Activated CD8-positive, alpha-beta memory T cell treated with anti-CD3 and anti-CD28 coated beads for 48 hours (primary cell): ENCODE results near the gene CYSTM1.
A peak's percentile ranks its signal among the peaks of the same experiment; 100 is the strongest.
"Not testable (repeated sequence)": the region's sequence is repeated elsewhere in the genome, so short reads cannot be mapped to it uniquely, and the experiment has no call there.

Source experiments
- DNase-seq, 3 experiments: peaks; one replicate each; pipeline ENCODE4 v3.0.0-alpha.2; 2020; ENCODE audit warnings: low read depth in 2 of 3, low spot score in 2 of 3

The CYSTM1 gene

DNA sequence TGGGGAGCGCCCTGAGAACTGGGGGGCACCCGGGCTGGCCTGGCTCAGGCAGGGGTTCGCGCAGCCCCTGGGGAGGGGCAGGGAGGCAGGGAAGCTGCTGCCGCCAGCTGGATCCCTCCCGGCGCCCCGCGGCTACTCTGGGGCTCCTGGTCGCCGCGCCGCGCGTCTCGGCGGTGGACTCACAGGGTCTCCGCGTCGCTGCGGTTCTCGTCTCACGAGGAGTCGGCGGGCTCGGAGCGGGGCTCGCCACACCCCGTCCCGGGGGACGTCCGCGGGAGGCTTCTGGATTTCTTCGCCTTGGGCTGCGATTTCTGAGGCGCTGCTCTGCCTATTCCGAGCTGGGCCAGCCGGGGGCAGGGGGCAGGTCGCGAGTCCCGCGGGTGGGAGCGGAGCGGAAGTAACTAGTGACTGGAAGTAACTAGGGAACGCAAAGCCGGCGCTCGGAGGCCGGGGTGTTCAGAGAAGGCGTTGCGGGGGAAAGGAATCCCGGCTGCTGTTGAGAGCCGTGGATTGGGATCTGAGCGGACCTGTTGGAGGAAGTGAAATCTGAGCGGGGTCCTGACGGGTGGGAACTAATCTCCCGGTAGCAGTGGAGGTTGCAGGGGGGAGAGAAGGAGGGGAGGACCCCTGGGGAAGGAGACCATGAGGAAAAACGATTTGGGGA is 511 bp downstream of the CYSTM1 start:
- DNase-seq = peak; percentile 23 to 45 (median 38)

DNA sequence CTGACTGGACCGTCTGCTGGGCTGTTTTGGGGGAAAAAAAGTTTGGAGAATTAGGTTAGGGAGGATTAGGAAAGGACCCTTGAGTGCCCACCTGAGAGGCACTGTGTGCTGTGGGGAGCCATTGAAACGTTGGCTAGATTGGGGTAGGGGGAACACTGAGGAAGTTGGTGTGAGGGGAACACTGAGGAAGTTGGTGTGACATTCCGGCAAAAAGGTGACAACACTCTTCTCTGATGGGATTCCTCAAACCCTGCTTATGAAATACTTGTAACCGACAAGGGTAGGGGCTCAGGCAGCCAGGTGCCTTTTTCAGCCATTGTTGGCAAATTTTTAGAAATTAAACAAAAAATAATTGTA is 1.0 kb downstream of the CYSTM1 start:
- no peak for DNase-seq

DNA sequence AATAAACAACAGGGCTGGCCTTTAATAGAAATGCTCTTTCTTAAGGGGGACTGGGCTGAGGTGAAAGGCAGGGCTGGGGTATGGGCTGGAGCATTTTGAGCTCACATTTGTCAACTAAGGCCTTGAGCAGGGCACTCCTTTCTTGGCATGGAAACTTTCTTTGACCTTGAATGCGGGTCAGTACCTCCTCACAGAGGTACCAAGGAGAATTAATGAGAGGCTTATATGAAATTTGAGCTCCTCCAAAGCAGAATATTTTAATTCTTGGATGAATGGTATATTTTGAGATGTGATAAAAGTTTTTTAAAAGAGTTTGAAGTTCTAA is 3.1 kb downstream of the CYSTM1 start:
- no peak for DNase-seq

GRCh38 chr5:140178482-140179116 is 3.6 kb downstream of the CYSTM1 start:
- no peak for DNase-seq

DNA sequence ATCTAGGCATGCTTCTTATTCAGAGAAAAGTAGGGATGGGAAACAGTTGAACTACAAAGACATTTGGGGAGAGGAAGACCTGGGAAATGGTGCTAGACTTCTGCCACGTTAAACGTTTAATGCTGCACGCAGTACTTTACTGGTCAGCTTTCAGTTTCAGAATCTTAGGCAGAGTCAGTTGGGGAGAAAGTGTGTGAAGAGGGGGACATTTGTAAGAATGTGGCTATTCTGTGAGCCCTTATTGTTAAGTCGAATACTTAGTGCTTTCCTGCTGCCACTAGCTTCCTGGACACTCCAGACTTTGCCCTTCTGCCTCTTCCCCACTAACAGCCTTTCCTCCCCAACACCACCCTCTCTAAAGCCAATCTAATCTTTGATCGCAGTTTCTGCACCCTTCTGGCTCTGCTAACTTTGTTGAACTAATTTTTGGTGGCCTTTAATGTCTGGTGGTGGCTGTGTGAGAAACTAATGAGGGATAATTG is 6.1 kb downstream of the CYSTM1 start:
- DNase-seq = no peak

DNA sequence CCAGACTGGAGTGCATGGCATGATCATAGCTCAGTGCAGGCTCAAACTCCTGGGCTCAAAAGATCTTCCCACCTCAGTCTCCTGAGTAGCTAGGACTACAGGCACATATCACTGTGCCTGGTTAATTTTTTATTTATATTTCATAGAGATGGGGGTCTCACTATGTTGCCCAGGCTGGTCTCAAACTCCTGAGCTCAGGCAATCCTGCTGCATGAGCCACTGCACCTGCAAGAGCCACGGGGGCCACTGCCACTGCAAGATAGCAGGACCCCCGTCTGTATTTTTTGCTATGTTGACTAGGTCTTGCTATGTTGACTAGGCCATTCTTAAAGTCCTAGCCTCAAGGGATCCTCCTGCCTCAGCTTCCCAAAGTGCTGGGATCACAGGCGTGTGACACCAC is 6.5 kb downstream of the CYSTM1 start:
- no peak for DNase-seq

DNA sequence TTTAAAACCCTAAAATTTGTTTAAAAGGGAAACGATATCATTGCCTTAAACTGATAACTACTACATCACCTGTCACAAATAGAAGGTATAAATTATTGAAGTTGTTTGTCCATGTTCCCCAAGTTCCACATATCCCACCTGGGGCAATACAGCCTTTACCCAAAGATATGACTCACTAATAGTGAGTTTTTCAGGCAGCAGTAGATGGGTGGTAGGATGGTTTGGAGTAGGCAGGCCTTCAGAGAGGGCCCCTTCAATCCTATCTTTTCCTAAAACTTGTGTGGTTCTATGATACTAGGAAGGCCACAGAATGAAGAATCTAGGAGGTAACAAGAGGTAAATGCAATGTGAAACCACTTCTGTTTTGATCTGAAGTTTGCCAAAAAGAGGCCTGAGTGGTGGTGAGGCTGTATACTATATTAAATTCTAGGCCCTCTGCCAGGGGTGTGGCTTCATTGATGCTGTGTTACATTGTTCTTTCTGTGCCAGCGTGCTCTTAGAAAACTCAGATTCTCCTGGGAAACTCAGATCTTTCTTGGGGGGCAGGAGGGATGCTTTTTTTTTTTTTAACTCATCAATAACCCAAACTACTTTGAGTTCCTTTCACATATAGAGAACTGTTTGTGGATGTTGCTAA is 7.2 kb downstream of the CYSTM1 start:
- no peak for DNase-seq

DNA sequence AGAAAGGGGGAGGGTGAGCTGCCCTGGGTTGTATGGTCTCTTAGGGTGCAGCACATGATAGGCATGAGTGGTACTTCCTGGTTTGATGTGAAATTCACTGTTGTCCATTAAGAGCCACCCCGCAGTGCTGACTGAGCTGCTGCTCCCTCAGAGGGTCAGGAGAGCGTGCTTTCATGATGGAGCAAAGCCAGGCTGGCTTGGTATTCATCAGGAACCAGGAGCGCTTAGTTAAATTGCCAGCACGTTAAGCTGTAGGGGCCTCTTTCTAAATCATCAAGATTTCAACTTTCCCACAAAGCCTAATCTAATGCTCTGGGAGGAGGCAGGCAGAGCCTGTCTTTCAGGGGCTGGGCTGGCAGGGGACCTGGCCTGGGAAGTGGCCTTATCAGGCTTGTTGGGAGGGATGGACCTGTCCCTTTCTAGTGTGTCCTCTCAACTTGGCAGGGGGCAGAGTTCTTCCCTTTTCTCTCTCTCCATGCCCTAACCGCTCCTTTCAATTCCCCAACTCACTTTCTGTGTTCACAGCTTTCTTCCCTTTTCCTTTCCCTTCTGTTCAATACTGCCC is 7.9 kb downstream of the CYSTM1 start:
- no peak for DNase-seq

- DNase-seq = no peak
Measured at GRCh38 chr5:140185409-140185808, 10.4 kb downstream of the CYSTM1 start.

DNA sequence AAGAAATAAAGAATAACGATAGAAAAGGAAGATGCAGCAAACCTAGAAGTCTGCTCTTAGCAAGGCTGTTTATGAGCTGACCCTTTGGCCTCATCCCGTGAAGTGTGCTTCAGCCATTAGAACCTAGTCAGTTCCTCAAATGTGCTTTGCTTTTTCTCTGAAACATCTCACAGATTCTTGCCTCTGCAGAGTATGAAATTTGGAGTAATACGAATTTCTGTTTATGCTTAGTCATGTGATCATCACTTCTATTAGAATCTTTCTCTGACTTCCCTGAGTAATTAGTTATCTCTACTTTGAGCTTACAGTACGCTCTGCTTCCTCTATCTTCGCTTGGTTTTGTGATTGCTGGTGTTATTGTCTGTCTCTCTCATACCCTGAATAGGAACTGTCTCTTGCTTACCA is 11.3 kb downstream of the CYSTM1 start:
- no peak for DNase-seq

- no peak for DNase-seq
Measured at GRCh38 chr5:140189253-140189652, 14.3 kb downstream of the CYSTM1 start.

DNA sequence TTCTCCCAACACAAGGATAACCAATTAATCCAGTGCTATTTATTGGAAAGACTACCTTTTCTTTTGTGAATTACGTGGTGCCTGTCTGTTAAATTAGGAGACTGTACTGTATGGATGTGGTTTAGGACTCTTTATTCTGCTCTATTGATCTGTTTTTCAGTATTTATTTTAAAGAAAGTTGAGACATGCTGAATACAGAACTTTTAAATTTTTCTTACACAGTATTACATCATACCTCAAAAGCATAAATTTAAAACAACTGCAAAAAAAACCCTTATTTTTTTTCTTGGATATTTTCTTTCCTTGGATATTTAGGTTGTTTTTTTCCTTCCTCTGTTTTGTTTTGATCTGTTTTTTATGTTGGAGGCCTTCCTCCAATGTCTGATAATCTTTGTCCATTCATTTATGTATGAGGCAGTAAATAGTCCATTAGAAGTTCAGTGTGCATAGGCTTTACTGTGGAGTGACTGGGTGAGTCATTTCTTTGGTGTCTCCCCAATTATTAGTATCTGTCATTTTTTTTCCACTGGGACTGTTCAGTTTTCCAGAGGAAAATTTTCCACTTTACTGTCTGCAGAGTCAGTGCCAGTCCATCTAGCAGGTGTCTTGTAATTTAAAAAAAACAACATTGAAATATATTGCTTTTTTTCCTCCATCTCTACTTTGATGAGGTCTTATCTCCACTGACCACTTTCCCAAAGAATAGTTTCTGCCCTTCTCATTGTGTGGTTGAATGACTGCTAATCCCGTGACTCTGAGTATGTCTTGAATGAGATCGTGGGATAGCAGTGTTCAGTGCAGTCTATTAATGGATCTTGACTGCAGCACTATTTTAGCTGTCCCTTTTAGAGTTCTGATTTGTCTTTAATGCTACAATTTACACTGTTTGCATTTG is 15.2 kb downstream of the CYSTM1 start:
- no peak for DNase-seq

- no peak for DNase-seq
Measured at GRCh38 chr5:140190872-140191218, 15.9 kb downstream of the CYSTM1 start.

DNA sequence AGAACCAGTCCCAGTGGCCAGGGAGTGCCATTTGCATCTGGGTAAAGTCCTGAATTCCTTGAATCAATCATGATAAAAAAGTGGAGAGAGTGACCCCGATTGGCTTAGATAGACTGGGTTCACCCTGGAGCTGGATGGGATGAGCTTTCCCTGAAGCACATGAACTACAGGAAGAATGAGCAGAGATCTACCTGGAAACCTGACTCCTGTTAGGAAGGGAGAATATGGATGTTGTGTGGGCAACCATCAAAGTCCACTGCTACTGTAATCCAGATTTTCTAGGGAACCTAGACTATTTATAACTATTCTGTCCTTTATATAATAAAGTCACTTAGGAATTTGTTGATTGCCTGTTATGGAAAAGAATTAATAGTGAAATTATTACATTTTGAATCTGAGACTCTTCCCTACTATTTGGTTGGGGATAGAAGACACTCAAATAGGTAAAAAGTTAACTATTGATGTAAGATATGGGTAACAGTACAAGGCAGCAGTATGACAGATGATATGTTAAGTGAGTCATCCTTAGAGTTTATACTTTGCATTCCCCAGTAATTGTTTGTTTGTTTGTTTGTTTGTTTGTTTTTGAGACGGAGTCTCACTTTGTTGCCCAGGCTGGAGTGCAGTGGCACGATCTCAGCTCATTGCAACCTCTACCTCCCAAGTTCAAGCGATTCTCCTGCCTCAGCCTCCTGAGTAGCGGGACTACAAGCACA is 17.9 kb downstream of the CYSTM1 start:
- DNase-seq = no peak

GRCh38 chr5:140194662-140195061 is 19.7 kb downstream of the CYSTM1 start:
- no peak for DNase-seq

DNA sequence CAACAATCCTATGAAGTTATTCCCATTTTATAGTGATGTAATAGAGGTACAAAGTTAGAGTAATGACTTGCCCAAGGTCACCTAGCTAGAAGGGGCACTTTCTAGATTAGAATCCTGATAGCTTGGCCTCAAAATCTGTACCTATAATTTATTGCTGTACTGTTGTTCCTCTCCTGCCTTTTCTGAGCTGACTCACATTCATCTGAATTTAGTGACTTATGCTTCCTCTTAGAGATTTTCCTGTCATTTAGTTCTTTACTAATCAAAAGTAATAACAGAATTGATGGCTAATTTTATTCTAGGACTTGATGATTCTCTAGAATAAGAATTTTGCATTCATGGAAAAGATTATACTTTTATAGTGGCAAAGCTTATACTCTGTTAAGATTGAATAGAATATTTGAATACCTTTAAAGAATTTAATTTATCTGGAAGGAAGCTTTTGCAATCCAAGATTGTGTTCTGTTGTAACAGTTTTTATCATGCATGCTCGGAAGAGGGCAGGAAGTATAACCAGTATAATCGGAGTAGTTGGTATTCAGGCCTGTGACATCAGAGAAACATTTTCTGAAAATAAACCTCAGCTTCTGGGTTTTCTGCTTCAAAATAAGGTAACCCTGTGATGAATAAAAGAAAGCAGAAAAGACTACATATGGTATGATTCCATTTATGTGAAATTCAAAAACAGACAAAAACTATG is 21.3 kb downstream of the CYSTM1 start:
- DNase-seq = no peak

GRCh38 chr5:140197023-140197422 is 22.0 kb downstream of the CYSTM1 start:
- DNase-seq = no peak

DNA sequence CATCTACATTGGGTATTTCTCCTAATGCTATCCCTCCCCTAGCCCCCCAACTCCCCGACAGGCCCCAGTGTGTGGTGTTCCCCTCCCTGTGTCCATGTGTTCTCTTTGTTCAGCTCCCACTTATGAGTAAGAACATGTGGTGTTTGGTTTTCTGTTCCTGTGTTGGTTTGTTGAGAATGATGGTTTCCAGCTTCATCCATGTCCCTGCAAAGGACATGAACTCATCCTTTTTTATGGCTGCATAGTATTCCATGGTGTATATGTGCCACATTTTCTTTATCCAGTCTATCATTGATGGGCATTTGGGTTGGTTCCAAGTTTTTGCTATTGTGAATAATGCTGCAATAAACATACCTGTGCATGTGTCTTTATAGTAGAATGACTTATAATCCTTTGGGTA is 23.9 kb downstream of the CYSTM1 start:
- not testable (repeated sequence) for DNase-seq

DNA sequence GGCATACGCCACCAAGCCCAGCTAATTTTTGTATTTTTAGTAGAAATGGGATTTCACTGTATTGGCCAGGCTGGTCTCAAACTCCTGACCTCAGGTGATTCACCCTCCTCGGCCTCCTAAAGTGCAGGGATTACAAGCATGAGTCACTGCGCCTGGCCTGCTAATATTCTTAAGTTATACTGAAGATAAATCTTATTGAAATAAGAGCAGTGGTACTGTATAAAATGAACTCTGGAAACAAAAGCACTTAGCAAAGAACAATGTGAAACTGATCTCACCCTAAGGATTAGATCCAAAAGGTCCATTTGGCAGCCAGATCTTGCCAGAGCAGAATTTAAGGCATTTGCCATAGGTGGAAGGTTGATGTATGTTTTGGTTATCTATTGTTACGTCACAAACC is 27.1 kb downstream of the CYSTM1 start:
- DNase-seq = no peak

DNA sequence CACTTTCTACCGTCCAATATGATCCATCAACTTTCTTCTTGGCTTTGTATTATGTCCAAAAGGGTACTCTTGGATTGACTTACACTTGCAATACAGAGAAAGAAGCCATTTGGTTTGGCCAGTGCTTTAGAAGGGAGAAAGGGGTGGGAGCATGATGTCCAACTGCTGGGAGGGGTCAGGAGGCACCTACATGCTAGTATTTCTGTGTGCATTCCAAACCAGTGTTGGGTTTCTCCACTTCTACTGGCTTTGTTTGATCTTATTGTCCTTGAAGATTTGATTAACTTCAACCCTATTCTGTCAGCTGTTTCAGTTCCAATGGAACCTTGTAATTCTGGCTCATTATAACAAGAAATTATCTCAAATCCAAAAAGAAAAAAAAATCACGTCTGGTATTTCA is 27.6 kb downstream of the CYSTM1 start:
- DNase-seq = no peak
